GM12878 (cell line): ENCODE data around the gene NR1I2. TPM values are rescaled to one million over a fixed set of nuclear protein-coding genes. Genes with fewer than 3 reads are reported as not detected.

ENCODE experiments used
- ATAC-seq: fragments of 200-7000 bp; cut with Tn5 transposase; 3 replicates; pipeline ENCODE4 v1.9.1; 2020; ENCODE audit warnings: mild to moderate bottlenecking, moderate library complexity
- BruUV-seq: library from RNA; stranded (reverse); fragments of 400-500 nt; replicated peaks from 2 replicates; lab custom pipeline; 2021; lab: Mats Ljungman, UMichigan
- CTCF ChIA-PET: fragments of 300-600 bp; sonication (Branson Sonifier 250); formaldehyde crosslinking; extraction: SDS; loops from one replicate; lab custom pipeline; 2021; ENCODE audit warnings: inconsistent platforms; lab: Yijun Ruan, JAX
- POLR2A ChIA-PET: fragments of 350-600 bp; formaldehyde crosslinking; extraction: SDS; loops from one replicate; lab custom pipeline; 2021; ENCODE audit warnings: inconsistent platforms; lab: Charles Lee
- RAD21 ChIA-PET: fragments of 300-600 bp; sonication (Branson Sonifier 250); formaldehyde crosslinking; loops from one replicate; lab custom pipeline; 2023; ENCODE audit warnings: antibody characterized with exemption; ENCODE audit not compliant: unreplicated experiment; lab: Charles Lee
- SMC1A ChIA-PET: fragments of 300-600 bp; sonication (Branson Sonifier 250); formaldehyde crosslinking; loops from one replicate; lab custom pipeline; 2023; ENCODE audit not compliant: unreplicated experiment, uncharacterized antibody; lab: Charles Lee
- DNase-seq: peaks from one replicate; pipeline ENCODE4 v3.0.0-alpha.2; 2011; ENCODE audit warnings: low read depth, low spot score
- FAIRE-seq: peaks from 3 replicates; lab custom pipeline; 2011; peaks lifted over from hg19 to GRCh38; lab: Jason Lieb, UNC
- H2AFZ ChIP-seq: 2 replicates; pipeline ENCODE4 v1.6.0; 2011; ENCODE audit warnings: low read depth, low read length, control low read depth; ENCODE audit not compliant: control insufficient read depth
- H3K27ac ChIP-seq: 2 replicates; pipeline ENCODE4 v1.5.1; 2011; ENCODE audit warnings: control low read depth; ENCODE audit not compliant: control insufficient read depth, insufficient read depth
- H3K27me3 ChIP-seq, 2 experiments: replicated peaks in 1 of 2; 2 replicates each; pipeline versions ENCODE4 v1.6.0 to v1.6.1; 2011; ENCODE audit warnings: low read length in 1 of 2; ENCODE audit not compliant: control insufficient read depth in 2 of 2, insufficient read depth in 2 of 2
- H3K36me3 ChIP-seq, 2 experiments: 2 replicates each; pipeline ENCODE4 v1.5.1; 2011; ENCODE audit warnings: low read length in 1 of 2; ENCODE audit not compliant: control insufficient read depth in 2 of 2, insufficient read depth in 2 of 2
- H3K4me1 ChIP-seq: 2 replicates; pipeline ENCODE4 v1.6.1; 2011; ENCODE audit warnings: mild to moderate bottlenecking, low read length, moderate library complexity, mixed read lengths; ENCODE audit not compliant: control insufficient read depth, insufficient read depth
- H3K4me2 ChIP-seq: 2 replicates; pipeline ENCODE4 v1.6.0; 2011; ENCODE audit warnings: control low read depth; ENCODE audit not compliant: control insufficient read depth, insufficient read depth
- H3K4me3 ChIP-seq: fragments of 200-600 bp; sonication (generic); 2 replicates; pipeline ENCODE4 v1.5.1; 2016
- H3K79me2 ChIP-seq: 2 replicates; pipeline ENCODE4 v1.6.0; 2011; ENCODE audit warnings: low read length; ENCODE audit not compliant: control insufficient read depth, insufficient read depth
- H3K9ac ChIP-seq: 2 replicates; pipeline ENCODE4 v1.8.0; 2011; ENCODE audit warnings: low read length, control low read depth, mixed read lengths; ENCODE audit not compliant: control insufficient read depth, insufficient read depth
- H3K9me3 ChIP-seq: replicated peaks from 3 replicates; pipeline ENCODE4 v1.5.1; 2011; ENCODE audit warnings: mild to moderate bottlenecking, low read length; ENCODE audit not compliant: control insufficient read depth, insufficient read depth
- H4K20me1 ChIP-seq: 2 replicates; pipeline ENCODE4 v1.6.0; 2011; ENCODE audit not compliant: control insufficient read depth, insufficient read depth
- ATF2 ChIP-seq: IDR thresholded peaks from 2 replicates; pipeline ENCODE4 v1.6.1; 2012; ENCODE audit warnings: low read length, inconsistent platforms
- CBX5 ChIP-seq: sonication (generic); IDR thresholded peaks from 2 replicates; pipeline ENCODE4 v1.6.1; 2016; ENCODE audit warnings: low read depth, moderate library complexity, mild to moderate bottlenecking, inconsistent platforms
- DPF2 ChIP-seq: fragments of 450-650 bp; IDR thresholded peaks from 2 replicates; pipeline ENCODE4 v1.6.1; 2017; ENCODE audit warnings: mild to moderate bottlenecking
- FOXM1 ChIP-seq: IDR thresholded peaks from 2 replicates; pipeline ENCODE4 v1.6.1; 2012; ENCODE audit warnings: low read depth, mild to moderate bottlenecking, inconsistent platforms, low read length, moderate library complexity
- HDAC6 ChIP-seq: fragments of 200-600 bp; sonication (generic); IDR thresholded peaks from one replicate; pipeline ENCODE4 v1.8.0; 2017; ENCODE audit warnings: antibody characterized with exemption; ENCODE audit not compliant: unreplicated experiment
- IKZF2 ChIP-seq, 2 experiments: fragments of 450-650 bp; IDR thresholded peaks; 2 replicates each; pipeline ENCODE4 v1.6.1; 2017; ENCODE audit warnings: mild to moderate bottlenecking in 2 of 2, moderate library complexity in 2 of 2
- LARP7 ChIP-seq: fragments of 450-650 bp; IDR thresholded peaks from 2 replicates; pipeline ENCODE4 v1.6.1; 2017; ENCODE audit warnings: mild to moderate bottlenecking
- MEF2B ChIP-seq: fragments of 450-650 bp; IDR thresholded peaks from 2 replicates; pipeline ENCODE4 v1.6.1; 2018; ENCODE audit warnings: mild to moderate bottlenecking, moderate library complexity; ENCODE audit not compliant: partially characterized antibody, poor library complexity, severe bottlenecking
- POU2F2 ChIP-seq: IDR thresholded peaks from 3 replicates; pipeline ENCODE4 v1.6.1; 2011; ENCODE audit warnings: low read depth, mild to moderate bottlenecking, low read length, borderline replicate concordance
- SMAD1 ChIP-seq: fragments of 450-650 bp; IDR thresholded peaks from 2 replicates; pipeline ENCODE4 v1.6.1; 2018; ENCODE audit warnings: mild to moderate bottlenecking, low read depth; ENCODE audit not compliant: partially characterized antibody
- SMC3 ChIP-seq: IDR thresholded peaks from 2 replicates; pipeline ENCODE4 v1.6.1; 2011; ENCODE audit warnings: low read length, improper control_type of control experiment, borderline replicate concordance
- SREBF1 ChIP-seq: IDR thresholded peaks from 2 replicates; pipeline ENCODE4 v1.6.1; 2012; ENCODE audit warnings: mild to moderate bottlenecking, low read length
- SUPT20H ChIP-seq: IDR thresholded peaks from 2 replicates; pipeline ENCODE4 v1.6.1; 2011; ENCODE audit warnings: low read depth, mild to moderate bottlenecking, low read length, moderate library complexity, borderline replicate concordance; ENCODE audit not compliant: control insufficient read depth
- SUZ12 ChIP-seq: fragments of 200-600 bp; sonication (generic); IDR thresholded peaks from one replicate; pipeline ENCODE4 v1.6.1; 2018; ENCODE audit warnings: antibody characterized with exemption, mild to moderate bottlenecking; ENCODE audit not compliant: unreplicated experiment
- TBL1XR1 ChIP-seq: IDR thresholded peaks from 2 replicates; pipeline ENCODE4 v1.6.1; 2012; ENCODE audit warnings: low read depth, low read length, improper control_type of control experiment
- YY1 ChIP-seq: IDR thresholded peaks from 2 replicates; pipeline ENCODE4 v1.6.1; 2011; ENCODE audit warnings: low read depth, mild to moderate bottlenecking, low read length
- WGBS: methylation state at CpG from one replicate; pipeline ENCODE4 v1.1.6; 2016; ENCODE audit warnings: low lambda C conversion rate; ENCODE audit not compliant: insufficient replicate concordance, insufficient coverage; ENCODE audit errors: missing lambda C conversion rate; 5-methylcytosine and 5-hydroxymethylcytosine counted together
- in situ Hi-C: fragments of 300-500 bp; cut with MboI; formaldehyde crosslinking; loops from 9 replicates; pipeline ENCODE4 v1.14.3; 2018; ENCODE audit warnings: mixed read lengths
- intact Hi-C: fragments of 100-400 bp; cut with micrococcal nuclease; formaldehyde crosslinking; loops from one replicate; pipeline ENCODE4 v1.14.2; 2022; ENCODE audit not compliant: unreplicated experiment
- polyA plus RNA-seq, 11 experiments: library from polyadenylated mRNA; depleted of rRNA in 4 of 11; unstranded in 6 of 11; stranded (reverse) in 5 of 11; fragments of >200 nt; fragmentation: Nextera tagmentation in 4 of 11; fragmentation: Illumina TruSeq in 1 of 11; extraction: Ambion mirVana in 4 of 11; extraction: Trizol in 1 of 11; gene quantifications; 1 replicate in 1 of 11; 2 replicates in 10 of 11; pipeline versions ENCODE4 v1.2.1 to v1.2.3, GENCODE V29; 2011 to 2016; ENCODE audit warnings: inconsistent platforms in 2 of 11, missing spikeins in 2 of 11, low read depth in 1 of 11
- total RNA-seq, 4 experiments: library from RNA; depleted of rRNA in 3 of 4; stranded (reverse); fragments of >200 nt in 3 of 4; fragmentation: Illumina TruSeq in 1 of 4; extraction: Trizol in 1 of 4; gene quantifications; 2 replicates each; pipeline versions ENCODE4 v1.2.1 to v1.2.3, GENCODE V29; 2013 to 2021
- TF ChIP-seq, protein P1 (sequence below): IDR thresholded peaks from 2 replicates; pipeline ENCODE4 v1.6.1; 2011; ENCODE audit warnings: borderline replicate concordance, low read depth, mild to moderate bottlenecking, moderate library complexity, low read length; ENCODE audit not compliant: insufficient read depth, poor library complexity, severe bottlenecking
- TF ChIP-seq, protein P2 (sequence below): IDR thresholded peaks from 2 replicates; pipeline ENCODE4 v1.6.1; 2011; ENCODE audit warnings: borderline replicate concordance, low read depth, mild to moderate bottlenecking, moderate library complexity, mixed read lengths, low read length; ENCODE audit not compliant: insufficient read depth; ENCODE audit errors: extremely low read length
- TF ChIP-seq, protein P3 (sequence below): fragments of 450-650 bp; IDR thresholded peaks from 2 replicates; pipeline ENCODE4 v1.6.1; 2014; ENCODE audit warnings: mild to moderate bottlenecking

NR1I2 gene
- total and polyA plus RNA-seq, 10 of the 15 experiments (the other 5 are each of a cell fraction or from before 2014, with no cell fraction given), result 0.03 to 1.0 (median 0.39) TPM

- no TSS peak for BruUV-seq
- Histone ChIP-seq H3K4me2 (no peak overlapping the region), H3K27ac (no peak overlapping the region), H3K9ac (no peak overlapping the region), H3K9me3 (no peaks in the 10 kb centered on the region), H3K4me3 (no peak overlapping the region), H3K36me3 (no peaks in the 10 kb centered on the region), H3K79me2 (no peaks in the 10 kb centered on the region), H3K27me3 (no peaks in the 10 kb centered on the region), H2AFZ (no peak overlapping the region), H4K20me1 (no peaks in the 10 kb centered on the region), H3K4me1 (no peaks in the 10 kb centered on the region)
- SMC1A ChIA-PET, result interaction anchor here (1.0 kb wide), 1 partner anchor 59 kb away, joined by 3 read pairs; no protein-coding TSS in a partner anchor
- intact Hi-C loops (no loop called here), in situ Hi-C loops (no loop called here)
- 82% methylated on average over 8 of the region's 8 CpGs for WGBS
- RAD21 ChIA-PET, result no interaction called here
- no peak for FAIRE-seq
- ATAC-seq, result no peak
- DNase-seq, result no peak
- CTCF ChIA-PET, result interaction anchor here (0.6 kb wide), 1 partner anchor 124 kb away, joined by 3 read pairs; no protein-coding TSS in a partner anchor
- POLR2A ChIA-PET, result no interaction called here
- TF ChIP-seq DPF2, result no peak
- TF ChIP-seq, protein P1, sequence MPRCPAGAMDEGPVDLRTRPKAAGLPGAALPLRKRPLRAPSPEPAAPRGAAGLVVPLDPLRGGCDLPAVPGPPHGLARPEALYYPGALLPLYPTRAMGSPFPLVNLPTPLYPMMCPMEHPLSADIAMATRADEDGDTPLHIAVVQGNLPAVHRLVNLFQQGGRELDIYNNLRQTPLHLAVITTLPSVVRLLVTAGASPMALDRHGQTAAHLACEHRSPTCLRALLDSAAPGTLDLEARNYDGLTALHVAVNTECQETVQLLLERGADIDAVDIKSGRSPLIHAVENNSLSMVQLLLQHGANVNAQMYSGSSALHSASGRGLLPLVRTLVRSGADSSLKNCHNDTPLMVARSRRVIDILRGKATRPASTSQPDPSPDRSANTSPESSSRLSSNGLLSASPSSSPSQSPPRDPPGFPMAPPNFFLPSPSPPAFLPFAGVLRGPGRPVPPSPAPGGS, result no peak
- no peak for TF ChIP-seq CBX5
- TF ChIP-seq SMAD1, result no peak
- TF ChIP-seq SUPT20H, result no peak
- no peak for TF ChIP-seq IKZF2 (IDR thresholded peaks at IDR 0.05)
- no peak for TF ChIP-seq FOXM1
- TF ChIP-seq, protein P2, sequence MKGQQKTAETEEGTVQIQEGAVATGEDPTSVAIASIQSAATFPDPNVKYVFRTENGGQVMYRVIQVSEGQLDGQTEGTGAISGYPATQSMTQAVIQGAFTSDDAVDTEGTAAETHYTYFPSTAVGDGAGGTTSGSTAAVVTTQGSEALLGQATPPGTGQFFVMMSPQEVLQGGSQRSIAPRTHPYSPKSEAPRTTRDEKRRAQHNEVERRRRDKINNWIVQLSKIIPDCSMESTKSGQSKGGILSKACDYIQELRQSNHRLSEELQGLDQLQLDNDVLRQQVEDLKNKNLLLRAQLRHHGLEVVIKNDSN, result no peak
- TF ChIP-seq HDAC6, result no peak
- TF ChIP-seq POU2F2, result no peak
- TF ChIP-seq ATF2, result no peak
- no peak for TF ChIP-seq LARP7
- TF ChIP-seq SUZ12, result no peak
- no peak for TF ChIP-seq YY1
- TF ChIP-seq SMC3, result no peak
- TF ChIP-seq SREBF1, result no peak
- TF ChIP-seq, protein P3, sequence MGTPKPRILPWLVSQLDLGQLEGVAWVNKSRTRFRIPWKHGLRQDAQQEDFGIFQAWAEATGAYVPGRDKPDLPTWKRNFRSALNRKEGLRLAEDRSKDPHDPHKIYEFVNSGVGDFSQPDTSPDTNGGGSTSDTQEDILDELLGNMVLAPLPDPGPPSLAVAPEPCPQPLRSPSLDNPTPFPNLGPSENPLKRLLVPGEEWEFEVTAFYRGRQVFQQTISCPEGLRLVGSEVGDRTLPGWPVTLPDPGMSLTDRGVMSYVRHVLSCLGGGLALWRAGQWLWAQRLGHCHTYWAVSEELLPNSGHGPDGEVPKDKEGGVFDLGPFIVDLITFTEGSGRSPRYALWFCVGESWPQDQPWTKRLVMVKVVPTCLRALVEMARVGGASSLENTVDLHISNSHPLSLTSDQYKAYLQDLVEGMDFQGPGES, result no peak
- TF ChIP-seq TBL1XR1, result no peak
- no peak for TF ChIP-seq MEF2B
These were observed 10.4 kb downstream of the NR1I2 start for GRCh38 chr3:119792270-119792669.
